ENCODE data around the gene RETN. TPM values are rescaled to one million over a fixed set of nuclear protein-coding genes. Genes with fewer than 3 reads are reported as not detected.

RETN gene
- polyA plus RNA-seq, 1 of the 3 experiments (the other 2 are of a cell fraction), result not detected

DNA sequence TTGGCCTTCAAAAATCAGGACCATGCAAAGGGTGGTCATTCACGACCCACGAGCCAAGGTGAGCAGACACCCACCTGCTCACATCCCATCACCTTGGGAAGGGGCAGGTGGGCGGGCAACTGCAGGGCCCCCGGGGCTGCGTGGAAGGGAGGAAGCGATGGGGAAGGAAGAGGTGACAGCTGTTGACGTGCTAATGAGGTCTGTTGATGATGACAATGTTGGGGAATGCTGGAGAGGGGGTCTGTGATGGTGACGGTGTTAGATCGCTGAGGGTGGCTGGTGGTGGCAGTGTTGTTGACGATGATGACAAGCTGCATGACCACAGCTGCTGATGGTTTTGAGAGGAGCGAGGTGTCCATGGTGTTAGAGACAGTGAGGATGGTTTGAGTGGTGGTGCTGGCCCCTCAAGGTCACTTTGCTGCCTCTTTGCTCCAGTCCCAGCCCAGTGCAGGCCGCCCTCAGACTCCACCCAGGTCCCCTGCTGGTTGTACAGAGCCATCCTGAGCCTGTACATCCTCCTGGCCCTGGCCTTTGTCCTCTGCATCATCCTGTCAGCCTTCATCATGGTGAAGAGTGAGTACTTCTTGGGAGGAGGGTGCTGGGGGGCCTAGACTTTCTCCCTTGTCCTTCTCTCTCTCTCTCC lies 8.9 kb downstream of the RETN start:
- Histone ChIP-seq H3K79me2 (ENCODE audit: insufficient read depth) (peaks cover 14% of the 10 kb centered on the region), H3K27ac (ENCODE audit: low read depth in 2 of 2, low read length in 1 of 2) (no peak overlapping the region), H3K4me2 (no peak overlapping the region), H2AFZ (ENCODE audit: low read depth) (no peak overlapping the region), H3K36me3 (replicated peaks in 1 of 2; ENCODE audit: control insufficient read depth in 1 of 2, insufficient read depth in 2 of 2, low read length in 1 of 2) (peaks cover 0 to 4% of the 10 kb centered on the region in 2 experiments), H3K9me2 (no peaks in the 10 kb centered on the region), H3K27me3 (ENCODE audit: insufficient read depth) (peaks cover 36% of the 10 kb centered on the region), H3K4me3 (ENCODE audit: low read depth in 2 of 2, low read length in 1 of 2) (no peak overlapping the region), H3K9ac (no peak overlapping the region), H3K4me1 (ENCODE audit: control insufficient read depth in 1 of 2, insufficient read depth in 2 of 2, low read depth in 1 of 2, low read length in 1 of 2) (peaks cover 0 to 13% of the 10 kb centered on the region in 2 experiments; a peak in 1 of 4 replicates), H3K9me3 (no peaks in the 10 kb centered on the region), H4K20me1 (ENCODE audit: insufficient read depth) (no peaks in the 10 kb centered on the region), H3F3A (replicated peaks; ENCODE audit: insufficient read depth) (no peaks in the 10 kb centered on the region)
- POLR2A ChIA-PET, result no interaction called here
- DNase-seq, result no peak
- CTCF ChIA-PET, result interaction anchor here (0.7 to 3.8 kb wide), 8 partner anchors 25 to 323 kb away, joined by 3 to 22 read pairs (median 6); no protein-coding TSS in a partner anchor
- TF ChIP-seq GABPA (IDR thresholded peaks at IDR 0.05; ENCODE audit: low read depth) (no peak), MXI1 (IDR thresholded peaks at IDR 0.05; ENCODE audit: low read depth, low read length) (no peak), YY1 (IDR thresholded peaks at IDR 0.05; ENCODE audit: low read depth) (no peak), GATA2 (CRISPR knock-in tag; IDR thresholded peaks at IDR 0.05) (no peak), MAX (IDR thresholded peaks at IDR 0.05; ENCODE audit: low read depth) (no peak), JUND (IDR thresholded peaks at IDR 0.05) (no peak), SIN3A (IDR thresholded peaks at IDR 0.05; ENCODE audit: borderline replicate concordance, low read depth, low read length) (no peak), MEF2A (IDR thresholded peaks at IDR 0.05; ENCODE audit: borderline replicate concordance, low read depth) (no peak), EP300 (IDR thresholded peaks at IDR 0.05; ENCODE audit: borderline replicate concordance in 1 of 2, low read depth in 1 of 2, low read length in 1 of 2) (no peak), FOXJ3 (CRISPR knock-in tag; IDR thresholded peaks at IDR 0.05) (no peak)
- TF ChIP-seq, protein P1, sequence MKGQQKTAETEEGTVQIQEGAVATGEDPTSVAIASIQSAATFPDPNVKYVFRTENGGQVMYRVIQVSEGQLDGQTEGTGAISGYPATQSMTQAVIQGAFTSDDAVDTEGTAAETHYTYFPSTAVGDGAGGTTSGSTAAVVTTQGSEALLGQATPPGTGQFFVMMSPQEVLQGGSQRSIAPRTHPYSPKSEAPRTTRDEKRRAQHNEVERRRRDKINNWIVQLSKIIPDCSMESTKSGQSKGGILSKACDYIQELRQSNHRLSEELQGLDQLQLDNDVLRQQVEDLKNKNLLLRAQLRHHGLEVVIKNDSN (IDR thresholded peaks at IDR 0.05; ENCODE audit: borderline replicate concordance, low read depth), result no peak
- 7% methylated on average over 12 of the region's 12 CpGs for WGBS (ENCODE audit: low lambda C conversion rate)

GRCh38 chr19:7678971-7679751 lies 10.3 kb downstream of the RETN start:
- Histone ChIP-seq H3F3A (replicated peaks; ENCODE audit: insufficient read depth) (no peaks in the 10 kb centered on the region), H4K20me1 (ENCODE audit: insufficient read depth) (no peaks in the 10 kb centered on the region), H3K9ac (no peak overlapping the region), H3K9me3 (no peaks in the 10 kb centered on the region), H3K4me1 (ENCODE audit: control insufficient read depth in 1 of 2, insufficient read depth in 2 of 2, low read depth in 1 of 2, low read length in 1 of 2) (peaks cover 0 to 13% of the 10 kb centered on the region in 2 experiments; a peak in 1 of 4 replicates), H3K9me2 (no peaks in the 10 kb centered on the region), H3K4me3 (ENCODE audit: low read depth in 2 of 2, low read length in 1 of 2) (no peak overlapping the region), H3K27me3 (ENCODE audit: insufficient read depth) (peaks cover 36% of the 10 kb centered on the region), H3K27ac (ENCODE audit: low read depth in 2 of 2, low read length in 1 of 2) (no peak overlapping the region), H2AFZ (ENCODE audit: low read depth) (no peak overlapping the region), H3K79me2 (ENCODE audit: insufficient read depth) (peaks cover 14% of the 10 kb centered on the region), H3K4me2 (no peak overlapping the region), H3K36me3 (replicated peaks in 1 of 2; ENCODE audit: control insufficient read depth in 1 of 2, insufficient read depth in 2 of 2, low read length in 1 of 2) (peaks cover 0 to 6% of the 10 kb centered on the region in 2 experiments)
- 15% methylated on average over 26 of the region's 30 CpGs for WGBS (ENCODE audit: low lambda C conversion rate)
- ChIA-PET CTCF (interaction anchor here (0.6 to 3.8 kb wide), 7 partner anchors 16 to 120 kb away, joined by 3 to 22 read pairs (median 5); no protein-coding TSS in a partner anchor), POLR2A (no interaction called here)
- peak; percentile 57 for DNase-seq
- TF ChIP-seq TCF12 (IDR thresholded peaks at IDR 0.05), result no peak
- no peak for TF ChIP-seq TEAD4 (IDR thresholded peaks at IDR 0.05; ENCODE audit: borderline replicate concordance, insufficient read depth)
- peak; percentile 56 for TF ChIP-seq RAD21 (IDR thresholded peaks at IDR 0.05; ENCODE audit: low read length)
- TF ChIP-seq EP300 (IDR thresholded peaks at IDR 0.05; ENCODE audit: borderline replicate concordance in 1 of 2, low read depth in 1 of 2, low read length in 1 of 2), result no peak
- no peak for TF ChIP-seq ELF1 (IDR thresholded peaks at IDR 0.05)
- TF ChIP-seq RFX5 (IDR thresholded peaks at IDR 0.05; ENCODE audit: low read length), result no peak
- no peak for TF ChIP-seq ZBTB33 (IDR thresholded peaks at IDR 0.05; ENCODE audit: borderline replicate concordance, low read depth)
- no peak for TF ChIP-seq POLR2AphosphoS5 (IDR thresholded peaks at IDR 0.05; ENCODE audit: low read depth, low read length)
- no peak for TF ChIP-seq YY1 (IDR thresholded peaks at IDR 0.05; ENCODE audit: low read depth)
- TF ChIP-seq CHD2 (IDR thresholded peaks at IDR 0.05; ENCODE audit: low read length, partially characterized antibody), result no peak
- TF ChIP-seq TAF1 (IDR thresholded peaks at IDR 0.05; ENCODE audit: borderline replicate concordance, low read depth, low read length), result no peak
- no peak for TF ChIP-seq MAX (IDR thresholded peaks at IDR 0.05; ENCODE audit: low read depth)
- TF ChIP-seq, protein P2, sequence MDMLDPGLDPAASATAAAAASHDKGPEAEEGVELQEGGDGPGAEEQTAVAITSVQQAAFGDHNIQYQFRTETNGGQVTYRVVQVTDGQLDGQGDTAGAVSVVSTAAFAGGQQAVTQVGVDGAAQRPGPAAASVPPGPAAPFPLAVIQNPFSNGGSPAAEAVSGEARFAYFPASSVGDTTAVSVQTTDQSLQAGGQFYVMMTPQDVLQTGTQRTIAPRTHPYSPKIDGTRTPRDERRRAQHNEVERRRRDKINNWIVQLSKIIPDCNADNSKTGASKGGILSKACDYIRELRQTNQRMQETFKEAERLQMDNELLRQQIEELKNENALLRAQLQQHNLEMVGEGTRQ (IDR thresholded peaks at IDR 0.05; ENCODE audit: borderline replicate concordance, low read depth, low read length), result no peak
- TF ChIP-seq MEF2A (IDR thresholded peaks at IDR 0.05; ENCODE audit: borderline replicate concordance, low read depth), result no peak
- TF ChIP-seq SMC3 (IDR thresholded peaks at IDR 0.05; ENCODE audit: low read depth, low read length), result peak; percentile 31; the same call in 1 of the 2 replicates

All from SK-N-SH (cell line).